Upper lobe of left lung (tissue), 6 donors: ENCODE data around the gene SCTR. TPM values are rescaled to one million over a fixed set of nuclear protein-coding genes. Genes with fewer than 3 reads are reported as not detected.

Experiments used
- ATAC-seq, 2 donors: fragments of 200-7000 bp; cut with Tn5 transposase; one replicate each; pipeline ENCODE4 v1.9.1; 2022; ENCODE audit warnings: mild to moderate bottlenecking in 2 of 2, moderate library complexity in 2 of 2; ENCODE audit not compliant: low FRiP score in 2 of 2
- DNase-seq, 2 donors: peaks; one replicate each; pipeline ENCODE4 v3.0.0-alpha.2; 2019 to 2020
- H3K27ac ChIP-seq, 4 donors: fragments of 200-600 bp; sonication (generic); one replicate each; pipeline ENCODE4 v1.5.1; 2016 to 2019
- H3K27me3 ChIP-seq, 4 donors: fragments of 200-600 bp; sonication (generic); one replicate each; pipeline ENCODE4 v1.5.1; 2017 to 2019
- H3K36me3 ChIP-seq, 4 donors: fragments of 200-600 bp; sonication (generic); one replicate each; pipeline ENCODE4 v1.5.1; 2016 to 2019
- H3K4me1 ChIP-seq, 4 donors: fragments of 200-600 bp; sonication (generic); one replicate each; pipeline ENCODE4 v1.5.1; 2018 to 2019
- H3K4me3 ChIP-seq, 4 donors: fragments of 200-600 bp; sonication (generic); one replicate each; pipeline ENCODE4 v1.5.1; 2017 to 2019; ENCODE audit warnings: mild to moderate bottlenecking in 2 of 4, moderate library complexity in 1 of 4
- H3K9me3 ChIP-seq, 4 donors: fragments of 200-600 bp; sonication (generic); one replicate each; pipeline ENCODE4 v1.5.1; 2018 to 2019
- CTCF ChIP-seq, 6 experiments: fragments of 450-650 bp in 4 of 6; fragments of 200-600 bp in 2 of 6; sonication (generic) in 2 of 6; IDR thresholded peaks; one replicate each; pipeline ENCODE4 v1.5.1; 2016 to 2019; ENCODE audit warnings: antibody characterized with exemption in 6 of 6
- EP300 ChIP-seq, 4 donors: sonication (generic); formaldehyde crosslinking; IDR thresholded peaks; one replicate each; pipeline ENCODE4 v1.5.1; 2017; ENCODE audit warnings: antibody characterized with exemption in 4 of 4, control low read depth in 2 of 4
- POLR2A ChIP-seq, 4 donors: fragments of 450-650 bp; IDR thresholded peaks; one replicate each; pipeline ENCODE4 v1.5.1; 2016 to 2017; ENCODE audit warnings: antibody characterized with exemption in 4 of 4, mild to moderate bottlenecking in 2 of 4
- POLR2AphosphoS5 ChIP-seq, 2 donors: sonication (generic); formaldehyde crosslinking; IDR thresholded peaks; one replicate each; pipeline ENCODE4 v1.5.1; 2017; ENCODE audit warnings: antibody characterized with exemption in 2 of 2
- WGBS, 2 donors: methylation state at CpG; one replicate each; pipeline ENCODE4 v1.1.5; 2017 to 2018; 5-methylcytosine and 5-hydroxymethylcytosine counted together
- total RNA-seq, 6 donors: library from RNA; depleted of rRNA in 4 of 6; stranded (reverse); fragments of >200 nt in 4 of 6; gene quantifications; one replicate each; pipeline versions ENCODE4 v1.1.0 to v1.2.1, GENCODE V29; 2016 to 2021
- donor health status: DM: no; HTN: no; CAD: no; lungs with moderate emphysema.
- donor health status: DM: no; HTN: yes; CAD: no; lungs with severe emphysema.

Gene SCTR
- total RNA-seq, 6 donors from 2014 or later: 3.2 to 52.5 (median 16.6) TPM

- no peak for TF ChIP-seq EP300 (IDR thresholded peaks at IDR 0.05)
- no peak for TF ChIP-seq POLR2AphosphoS5 (IDR thresholded peaks at IDR 0.05)
- no peak for TF ChIP-seq CTCF (IDR thresholded peaks at IDR 0.05)
- no peak for TF ChIP-seq POLR2A (IDR thresholded peaks at IDR 0.05)
- peak overlapping the region; percentile 51 to 82 (median 72) for H3K27ac ChIP-seq
- H3K36me3 ChIP-seq: no peaks in the 10 kb centered on the region
- ATAC-seq: no peak
- DNase-seq: peak in 1 of 2 donors; percentile 77
- H3K4me3 ChIP-seq: no peak overlapping the region
- H3K4me1 ChIP-seq: peaks cover 25 to 57% (median 42%) of the 10 kb centered on the region in 4 donors
- WGBS, 2 donors: 65 to 80% methylated on average over 7 of the region's 7 CpGs
- H3K9me3 ChIP-seq: no peaks in the 10 kb centered on the region
- no peaks in the 10 kb centered on the region for H3K27me3 ChIP-seq
These were observed 33.6 kb downstream of the SCTR start for GRCh38 chr2:119490653-119491195.

- ATAC-seq (no peak), DNase-seq (no peak)
- TF ChIP-seq POLR2A (IDR thresholded peaks at IDR 0.05) (no peak), CTCF (IDR thresholded peaks at IDR 0.05) (no peak), EP300 (IDR thresholded peaks at IDR 0.05) (no peak), POLR2AphosphoS5 (IDR thresholded peaks at IDR 0.05) (no peak)
- no peaks in the 10 kb centered on the region for H3K27me3 ChIP-seq
- H3K27ac ChIP-seq: peak overlapping the region in 3 of 4 donors; percentile 29 to 82 (median 72)
- H3K36me3 ChIP-seq: no peaks in the 10 kb centered on the region
- WGBS, 2 donors: 93 to 94% methylated on average over 5 to 8 of the region's 8 CpGs
- H3K4me1 ChIP-seq: peaks cover 28 to 57% (median 45%) of the 10 kb centered on the region in 4 donors
- no peaks in the 10 kb centered on the region for H3K9me3 ChIP-seq
- H3K4me3 ChIP-seq: no peak overlapping the region
These were observed 34.2 kb downstream of the SCTR start for GRCh38 chr2:119490106-119490505.

GRCh38 chr2:119489232-119489952 is 34.9 kb downstream of the SCTR start:
- no peak for TF ChIP-seq POLR2AphosphoS5 (IDR thresholded peaks at IDR 0.05)
- TF ChIP-seq CTCF (IDR thresholded peaks at IDR 0.05): no peak
- TF ChIP-seq EP300 (IDR thresholded peaks at IDR 0.05): no peak
- no peak for TF ChIP-seq POLR2A (IDR thresholded peaks at IDR 0.05)
- Histone ChIP-seq H3K27ac (peak overlapping the region; percentile 29 to 82 (median 68)), H3K4me3 (no peak overlapping the region), H3K4me1 (peaks cover 28 to 57% (median 45%) of the 10 kb centered on the region in 4 donors), H3K9me3 (no peaks in the 10 kb centered on the region), H3K27me3 (no peaks in the 10 kb centered on the region), H3K36me3 (no peaks in the 10 kb centered on the region)
- ATAC-seq (no peak), DNase-seq (no peak)
- WGBS, 2 donors: 80 to 89% methylated on average over 10 of the region's 10 CpGs

GRCh38 chr2:119488245-119489214 is 35.8 kb downstream of the SCTR start:
- H3K4me3 ChIP-seq: no peak overlapping the region
- 79 to 81% methylated on average over 12 to 23 of the region's 24 CpGs for WGBS, 2 donors
- H3K4me1 ChIP-seq: peaks cover 28 to 57% (median 45%) of the 10 kb centered on the region in 4 donors
- H3K9me3 ChIP-seq: no peaks in the 10 kb centered on the region
- no peak for TF ChIP-seq POLR2AphosphoS5 (IDR thresholded peaks at IDR 0.05)
- TF ChIP-seq POLR2A (IDR thresholded peaks at IDR 0.05): no peak
- no peak for TF ChIP-seq CTCF (IDR thresholded peaks at IDR 0.05)
- no peak for TF ChIP-seq EP300 (IDR thresholded peaks at IDR 0.05)
- H3K36me3 ChIP-seq: no peaks in the 10 kb centered on the region
- peak overlapping the region in 3 of 4 donors; percentile 63 to 82 (median 72) for H3K27ac ChIP-seq
- H3K27me3 ChIP-seq: no peaks in the 10 kb centered on the region
- DNase-seq (peak; percentile 36 to 76), ATAC-seq (peak; percentile 4 to 16)
